GM18951 (cell line): Measurements from ENCODE around the gene TEX2.

ENCODE experiments used
- POLR2A ChIP-seq: IDR thresholded peaks from 4 replicates; pipeline ENCODE4 v1.6.1; 2011; ENCODE audit warnings: mild to moderate bottlenecking; ENCODE audit not compliant: insufficient read length, insufficient read depth; ENCODE audit errors: extremely low read depth
- in situ Hi-C: fragments of 300-500 bp; cut with MboI; formaldehyde crosslinking; loops from one replicate; pipeline ENCODE4 v1.12.0; 2022; ENCODE audit warnings: low sequenced_read_pairs, mixed read lengths, inconsistent platforms; ENCODE audit not compliant: unreplicated experiment

The TEX2 gene

GRCh38 chr17:64155751-64156544 is 107.1 kb downstream of the TEX2 start:
- in situ Hi-C loops, result no loop called here
- TF ChIP-seq POLR2A, result no peak

GRCh38 chr17:64155129-64155528 is 107.9 kb downstream of the TEX2 start:
- in situ Hi-C loops, result no loop called here
- no peak for TF ChIP-seq POLR2A

DNA sequence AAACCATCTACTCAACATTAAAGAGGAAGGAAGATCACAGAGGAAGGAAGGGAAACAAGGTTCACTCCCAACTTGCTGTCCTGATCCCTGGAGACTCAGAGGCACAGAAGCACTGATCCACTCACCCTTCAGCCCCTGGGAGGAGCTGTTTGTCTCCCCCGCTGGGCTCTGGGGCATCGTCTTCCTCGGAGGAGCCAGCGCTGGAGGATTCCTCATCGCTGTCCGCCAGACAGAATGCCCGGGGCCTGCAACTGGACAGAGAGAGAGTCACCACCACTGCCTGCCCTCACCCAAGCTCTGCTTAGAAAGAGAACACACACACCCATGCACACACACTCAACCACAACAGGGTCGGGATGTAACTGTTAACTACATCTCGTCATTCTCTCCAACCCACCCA is 108.3 kb downstream of the TEX2 start:
- in situ Hi-C loops, result no loop called here
- TF ChIP-seq POLR2A, result no peak

DNA sequence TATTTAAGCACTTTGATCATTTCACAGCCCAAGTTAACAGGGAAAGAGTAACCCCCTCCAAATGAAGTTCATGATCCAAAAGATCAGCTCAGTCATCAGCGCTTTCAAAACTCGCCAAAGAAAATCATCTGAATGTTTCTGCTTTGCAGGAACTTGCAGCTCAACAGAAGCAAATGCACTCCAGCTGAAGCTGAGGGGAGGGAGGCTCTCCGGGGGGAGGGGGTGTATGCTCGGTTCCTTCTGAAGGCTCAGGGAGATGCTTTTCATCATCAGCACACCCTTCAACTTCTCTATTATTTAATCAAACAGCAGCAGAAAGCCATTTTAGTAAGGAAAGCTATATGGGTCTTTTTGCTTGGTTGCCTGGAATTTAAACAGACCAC is 108.8 kb downstream of the TEX2 start:
- no peak for TF ChIP-seq POLR2A
- in situ Hi-C loops, result no loop called here

DNA sequence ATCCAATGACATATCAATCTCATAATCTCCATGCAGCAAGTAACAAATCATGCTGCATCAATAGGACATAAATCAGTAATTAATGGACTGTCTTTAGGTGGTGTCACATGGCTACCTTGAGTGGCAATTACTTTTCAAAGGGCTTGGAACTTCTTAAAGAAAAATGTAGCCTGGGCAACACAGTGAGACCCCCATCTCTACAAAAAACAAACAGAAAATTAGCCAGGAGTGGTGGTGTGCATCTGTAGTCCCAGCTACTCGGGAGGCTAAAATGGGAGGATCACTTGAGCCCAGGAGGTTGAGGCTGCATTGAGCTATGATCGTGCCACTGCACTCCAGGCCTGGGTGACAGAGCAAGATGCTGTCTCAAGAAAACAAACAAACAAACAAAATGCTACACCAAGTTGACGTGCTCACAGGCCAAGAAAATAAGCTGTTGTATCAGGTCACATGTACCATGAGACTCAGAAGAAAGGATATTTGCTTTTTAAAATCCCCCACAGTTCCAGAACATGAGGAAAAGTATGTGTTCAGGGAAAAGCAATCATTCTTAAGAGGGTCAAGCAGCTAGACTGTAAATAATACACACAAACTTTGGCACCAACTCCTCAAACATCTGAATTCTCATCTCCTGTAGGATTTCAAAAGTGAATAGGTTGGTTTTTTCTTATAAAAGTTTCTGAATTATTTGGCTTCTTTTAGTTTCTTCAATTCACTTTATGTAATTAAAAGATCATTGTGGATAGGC is 109.3 kb downstream of the TEX2 start:
- TF ChIP-seq POLR2A, result no peak
- in situ Hi-C loops, result no loop called here

- no peak for TF ChIP-seq POLR2A
- in situ Hi-C loops, result no loop called here
These were observed 110.5 kb downstream of the TEX2 start for GRCh38 chr17:64152428-64153125.

- in situ Hi-C loops, result no loop called here
- TF ChIP-seq POLR2A, result no peak
These were observed 112.1 kb downstream of the TEX2 start for GRCh38 chr17:64151016-64151368.

- in situ Hi-C loops, result no loop called here
- TF ChIP-seq POLR2A, result no peak
These were observed 112.6 kb downstream of the TEX2 start for GRCh38 chr17:64150237-64151015.

DNA sequence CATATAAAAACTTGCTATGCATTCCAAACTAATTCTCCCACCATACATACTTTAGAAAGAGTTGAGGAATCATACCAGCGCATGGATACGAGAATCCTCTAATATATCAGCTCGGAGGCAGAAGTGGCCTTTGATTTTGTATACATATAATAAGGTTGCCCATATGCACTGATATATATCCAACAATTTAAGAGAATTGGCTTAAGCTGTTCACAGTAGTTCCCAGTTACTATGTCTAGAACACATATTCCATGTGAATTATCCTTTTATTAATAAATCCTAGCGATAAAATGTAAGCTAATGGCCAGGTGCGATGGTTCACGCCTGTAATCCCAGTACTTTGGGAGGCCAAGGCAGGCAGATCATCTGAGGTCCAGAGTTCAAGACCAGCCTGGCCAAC is 113.9 kb downstream of the TEX2 start:
- in situ Hi-C loops, result loop anchor here (10.0 kb wide), 1 partner anchor 136 kb away; no protein-coding TSS in a partner anchor
- TF ChIP-seq POLR2A, result no peak

DNA sequence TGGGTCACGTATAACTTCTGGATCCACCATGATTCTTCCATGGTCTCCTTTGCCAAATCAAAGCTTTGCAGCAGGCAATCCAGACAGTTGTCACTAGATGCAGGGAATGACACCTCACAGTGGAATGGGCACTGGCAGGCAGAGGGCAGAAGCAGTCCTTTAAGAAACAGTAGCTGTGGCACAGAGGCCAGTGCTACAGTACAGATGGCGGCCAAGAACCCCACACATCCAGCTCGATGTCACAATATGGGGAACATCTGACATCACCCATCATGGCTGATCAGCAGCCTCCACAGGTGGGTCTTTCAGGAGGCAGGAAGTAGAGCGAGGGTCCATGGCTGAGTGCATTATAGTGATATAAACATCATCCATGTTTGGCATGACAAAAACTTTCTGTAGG is 114.4 kb downstream of the TEX2 start:
- TF ChIP-seq POLR2A, result peak; percentile 13
- in situ Hi-C loops, result loop anchor here (10.0 kb wide), 1 partner anchor 136 kb away; no protein-coding TSS in a partner anchor

GRCh38 chr17:64148017-64148631 is 114.9 kb downstream of the TEX2 start:
- no peak for TF ChIP-seq POLR2A
- in situ Hi-C loops, result loop anchor here (10.0 kb wide), 1 partner anchor 137 kb away; no protein-coding TSS in a partner anchor
